ENCODE measurements around the gene LCOR. TPM values are rescaled to one million over a fixed set of nuclear protein-coding genes. Genes with fewer than 3 reads are reported as not detected.

Gene LCOR
- total and polyA plus RNA-seq, 4 donors = 2.5 to 31.2 (median 14.5) TPM

DNA sequence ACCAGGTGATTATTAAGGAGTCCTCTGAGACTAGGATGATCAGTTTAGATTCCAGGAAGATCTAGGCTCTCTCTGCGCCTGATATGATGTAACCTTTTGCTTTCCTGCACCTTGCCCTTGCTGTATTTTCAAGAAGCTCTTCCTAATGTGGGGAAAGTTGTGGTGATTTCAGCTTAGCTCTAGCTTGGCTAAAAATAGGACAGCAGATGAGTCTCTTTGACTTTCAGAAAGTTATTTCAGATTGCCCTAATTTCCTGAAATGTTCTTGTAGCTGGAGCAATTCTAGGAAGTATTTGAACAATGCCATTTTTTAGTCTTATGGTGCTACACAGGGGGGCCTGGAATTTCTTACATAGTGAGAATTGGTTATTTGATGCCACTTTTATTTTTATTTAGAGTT lies 3.8 kb downstream of the LCOR start:
- Histone ChIP-seq H3K9me3 (ENCODE audit: control insufficient read depth in 4 of 4, low read length in 3 of 4) (no peaks in the 10 kb centered on the region), H3K4me3 (ENCODE audit: low read depth in 1 of 3, low read length in 3 of 3) (no peak overlapping the region), H3K27me3 (ENCODE audit: control insufficient read depth in 4 of 4, insufficient read depth in 4 of 4, low read length in 3 of 4) (no peaks in the 10 kb centered on the region), H3K36me3 (ENCODE audit: control insufficient read depth in 4 of 4, insufficient read depth in 3 of 4, low read depth in 1 of 4, low read length in 3 of 4) (no peaks in the 10 kb centered on the region), H3K4me1 (ENCODE audit: control insufficient read depth in 4 of 4, insufficient read depth in 4 of 4, low read length in 3 of 4) (peaks cover 5 to 37% (median 27%) of the 10 kb centered on the region in 4 donors), H3K27ac (ENCODE audit: low read depth in 1 of 2, low read length in 2 of 2) (peak overlapping the region in 1 of 2 donors; percentile 19), H3K9ac (ENCODE audit: low read depth in 1 of 2, low read length in 2 of 2) (no peak overlapping the region)
- TF ChIP-seq JUND (IDR thresholded peaks at IDR 0.05) (no peak), FOXA1 (IDR thresholded peaks at IDR 0.05) (no peak), YY1 (IDR thresholded peaks at IDR 0.05) (no peak), TAF1 (conservative IDR thresholded peaks at IDR 0.05) (no peak), HNF4A (conservative IDR thresholded peaks at IDR 0.05) (peak; percentile 51 to 58), SP1 (IDR thresholded peaks at IDR 0.05) (peak; percentile 11), HNF4G (IDR thresholded peaks at IDR 0.05) (no peak), GABPA (IDR thresholded peaks at IDR 0.05 in 1 of 2, conservative IDR thresholded peaks at IDR 0.05 in 1 of 2) (no peak), EGR1 (IDR thresholded peaks at IDR 0.05; ENCODE audit: low read depth in 2 of 2) (no peak), FOXA2 (IDR thresholded peaks at IDR 0.05) (no peak)
- TF ChIP-seq, protein P1, sequence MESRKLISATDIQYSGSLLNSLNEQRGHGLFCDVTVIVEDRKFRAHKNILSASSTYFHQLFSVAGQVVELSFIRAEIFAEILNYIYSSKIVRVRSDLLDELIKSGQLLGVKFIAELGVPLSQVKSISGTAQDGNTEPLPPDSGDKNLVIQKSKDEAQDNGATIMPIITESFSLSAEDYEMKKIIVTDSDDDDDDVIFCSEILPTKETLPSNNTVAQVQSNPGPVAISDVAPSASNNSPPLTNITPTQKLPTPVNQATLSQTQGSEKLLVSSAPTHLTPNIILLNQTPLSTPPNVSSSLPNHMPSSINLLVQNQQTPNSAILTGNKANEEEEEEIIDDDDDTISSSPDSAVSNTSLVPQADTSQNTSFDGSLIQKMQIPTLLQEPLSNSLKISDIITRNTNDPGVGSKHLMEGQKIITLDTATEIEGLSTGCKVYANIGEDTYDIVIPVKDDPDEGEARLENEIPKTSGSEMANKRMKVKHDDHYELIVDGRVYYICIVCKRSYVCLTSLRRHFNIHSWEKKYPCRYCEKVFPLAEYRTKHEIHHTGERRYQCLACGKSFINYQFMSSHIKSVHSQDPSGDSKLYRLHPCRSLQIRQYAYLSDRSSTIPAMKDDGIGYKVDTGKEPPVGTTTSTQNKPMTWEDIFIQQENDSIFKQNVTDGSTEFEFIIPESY (IDR thresholded peaks at IDR 0.05) = no peak
- TF ChIP-seq, protein P2, sequence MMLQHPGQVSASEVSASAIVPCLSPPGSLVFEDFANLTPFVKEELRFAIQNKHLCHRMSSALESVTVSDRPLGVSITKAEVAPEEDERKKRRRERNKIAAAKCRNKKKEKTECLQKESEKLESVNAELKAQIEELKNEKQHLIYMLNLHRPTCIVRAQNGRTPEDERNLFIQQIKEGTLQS (IDR thresholded peaks at IDR 0.05) = no peak
- TF ChIP-seq, protein P3, sequence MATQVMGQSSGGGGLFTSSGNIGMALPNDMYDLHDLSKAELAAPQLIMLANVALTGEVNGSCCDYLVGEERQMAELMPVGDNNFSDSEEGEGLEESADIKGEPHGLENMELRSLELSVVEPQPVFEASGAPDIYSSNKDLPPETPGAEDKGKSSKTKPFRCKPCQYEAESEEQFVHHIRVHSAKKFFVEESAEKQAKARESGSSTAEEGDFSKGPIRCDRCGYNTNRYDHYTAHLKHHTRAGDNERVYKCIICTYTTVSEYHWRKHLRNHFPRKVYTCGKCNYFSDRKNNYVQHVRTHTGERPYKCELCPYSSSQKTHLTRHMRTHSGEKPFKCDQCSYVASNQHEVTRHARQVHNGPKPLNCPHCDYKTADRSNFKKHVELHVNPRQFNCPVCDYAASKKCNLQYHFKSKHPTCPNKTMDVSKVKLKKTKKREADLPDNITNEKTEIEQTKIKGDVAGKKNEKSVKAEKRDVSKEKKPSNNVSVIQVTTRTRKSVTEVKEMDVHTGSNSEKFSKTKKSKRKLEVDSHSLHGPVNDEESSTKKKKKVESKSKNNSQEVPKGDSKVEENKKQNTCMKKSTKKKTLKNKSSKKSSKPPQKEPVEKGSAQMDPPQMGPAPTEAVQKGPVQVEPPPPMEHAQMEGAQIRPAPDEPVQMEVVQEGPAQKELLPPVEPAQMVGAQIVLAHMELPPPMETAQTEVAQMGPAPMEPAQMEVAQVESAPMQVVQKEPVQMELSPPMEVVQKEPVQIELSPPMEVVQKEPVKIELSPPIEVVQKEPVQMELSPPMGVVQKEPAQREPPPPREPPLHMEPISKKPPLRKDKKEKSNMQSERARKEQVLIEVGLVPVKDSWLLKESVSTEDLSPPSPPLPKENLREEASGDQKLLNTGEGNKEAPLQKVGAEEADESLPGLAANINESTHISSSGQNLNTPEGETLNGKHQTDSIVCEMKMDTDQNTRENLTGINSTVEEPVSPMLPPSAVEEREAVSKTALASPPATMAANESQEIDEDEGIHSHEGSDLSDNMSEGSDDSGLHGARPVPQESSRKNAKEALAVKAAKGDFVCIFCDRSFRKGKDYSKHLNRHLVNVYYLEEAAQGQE (IDR thresholded peaks at IDR 0.05) = no peak
- TF ChIP-seq, protein P4, sequence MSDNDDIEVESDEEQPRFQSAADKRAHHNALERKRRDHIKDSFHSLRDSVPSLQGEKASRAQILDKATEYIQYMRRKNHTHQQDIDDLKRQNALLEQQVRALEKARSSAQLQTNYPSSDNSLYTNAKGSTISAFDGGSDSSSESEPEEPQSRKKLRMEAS (IDR thresholded peaks at IDR 0.05) = no peak
- TF ChIP-seq, protein P5, sequence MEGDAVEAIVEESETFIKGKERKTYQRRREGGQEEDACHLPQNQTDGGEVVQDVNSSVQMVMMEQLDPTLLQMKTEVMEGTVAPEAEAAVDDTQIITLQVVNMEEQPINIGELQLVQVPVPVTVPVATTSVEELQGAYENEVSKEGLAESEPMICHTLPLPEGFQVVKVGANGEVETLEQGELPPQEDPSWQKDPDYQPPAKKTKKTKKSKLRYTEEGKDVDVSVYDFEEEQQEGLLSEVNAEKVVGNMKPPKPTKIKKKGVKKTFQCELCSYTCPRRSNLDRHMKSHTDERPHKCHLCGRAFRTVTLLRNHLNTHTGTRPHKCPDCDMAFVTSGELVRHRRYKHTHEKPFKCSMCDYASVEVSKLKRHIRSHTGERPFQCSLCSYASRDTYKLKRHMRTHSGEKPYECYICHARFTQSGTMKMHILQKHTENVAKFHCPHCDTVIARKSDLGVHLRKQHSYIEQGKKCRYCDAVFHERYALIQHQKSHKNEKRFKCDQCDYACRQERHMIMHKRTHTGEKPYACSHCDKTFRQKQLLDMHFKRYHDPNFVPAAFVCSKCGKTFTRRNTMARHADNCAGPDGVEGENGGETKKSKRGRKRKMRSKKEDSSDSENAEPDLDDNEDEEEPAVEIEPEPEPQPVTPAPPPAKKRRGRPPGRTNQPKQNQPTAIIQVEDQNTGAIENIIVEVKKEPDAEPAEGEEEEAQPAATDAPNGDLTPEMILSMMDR (IDR thresholded peaks at IDR 0.05; ENCODE audit: low read depth, low read length, missing input control) = no peak
- DNase-seq (ENCODE audit: low spot score) = no peak
- whole genome bisulfite sequencing = 11% methylated on average over 1 of the region's 1 CpG

DNA sequence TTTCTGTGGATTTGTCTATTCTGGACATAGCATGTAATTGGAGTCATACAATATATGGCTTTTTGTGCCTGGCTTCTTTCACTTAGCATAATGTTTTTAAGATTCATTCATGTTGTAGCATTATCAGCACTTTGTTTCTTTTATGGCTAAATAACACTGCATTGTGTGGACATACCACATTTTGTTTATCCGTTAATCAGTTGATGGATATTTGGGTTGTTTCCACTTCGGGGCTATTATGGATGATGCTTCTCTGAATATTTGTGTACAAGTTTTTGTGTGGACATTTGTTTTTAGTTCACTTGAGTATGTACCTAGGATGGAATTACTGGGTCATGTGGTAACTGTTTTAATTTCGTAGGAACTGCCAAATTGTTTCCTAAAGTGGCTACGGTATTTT lies 6.4 kb downstream of the LCOR start:
- no peak overlapping the region for H3K4me3 ChIP-seq (ENCODE audit: low read depth in 1 of 3, low read length in 3 of 3)
- H3K4me1 ChIP-seq (ENCODE audit: control insufficient read depth in 4 of 4, insufficient read depth in 4 of 4, low read length in 3 of 4) = peaks cover 11 to 38% (median 32%) of the 10 kb centered on the region in 4 donors
- no peak overlapping the region for H3K9ac ChIP-seq (ENCODE audit: low read depth in 1 of 2, low read length in 2 of 2)
- WGBS = 87% methylated on average over 4 of the region's 4 CpGs
- H3K9me3 ChIP-seq (ENCODE audit: control insufficient read depth in 4 of 4, low read length in 3 of 4) = no peaks in the 10 kb centered on the region
- DNase-seq (ENCODE audit: low spot score) = no peak
- H3K27me3 ChIP-seq (ENCODE audit: control insufficient read depth in 4 of 4, insufficient read depth in 4 of 4, low read length in 3 of 4) = no peaks in the 10 kb centered on the region
- H3K36me3 ChIP-seq (ENCODE audit: control insufficient read depth in 4 of 4, insufficient read depth in 3 of 4, low read depth in 1 of 4, low read length in 3 of 4) = no peaks in the 10 kb centered on the region
- H3K27ac ChIP-seq (ENCODE audit: low read depth in 1 of 2, low read length in 2 of 2) = no peak overlapping the region
- TF ChIP-seq JUND (IDR thresholded peaks at IDR 0.05) (no peak), NR2F2 (IDR thresholded peaks at IDR 0.05) (no peak), RXRA (IDR thresholded peaks at IDR 0.05) (no peak), RAD21 (IDR thresholded peaks at IDR 0.05) (no peak), EGR1 (IDR thresholded peaks at IDR 0.05; ENCODE audit: low read depth in 2 of 2) (no peak), FOXA2 (IDR thresholded peaks at IDR 0.05) (no peak), HNF4A (conservative IDR thresholded peaks at IDR 0.05) (no peak), SP1 (IDR thresholded peaks at IDR 0.05) (no peak), YY1 (IDR thresholded peaks at IDR 0.05) (no peak), HNF4G (IDR thresholded peaks at IDR 0.05) (no peak), FOXA1 (IDR thresholded peaks at IDR 0.05) (no peak), TAF1 (conservative IDR thresholded peaks at IDR 0.05) (no peak)
- TF ChIP-seq, protein P2 (IDR thresholded peaks at IDR 0.05) = no peak
- TF ChIP-seq, protein P4 (IDR thresholded peaks at IDR 0.05) = no peak
- TF ChIP-seq, protein P3 (IDR thresholded peaks at IDR 0.05) = no peak
